Neural cell (in vitro differentiated cells): ENCODE results near the gene FAM227B. TPM values are rescaled to one million over a fixed set of nuclear protein-coding genes. Genes with fewer than 3 reads are reported as not detected.
"Not testable (repeated sequence)": the region's sequence is repeated elsewhere in the genome, so short reads cannot be mapped to it uniquely, and the experiment has no call there.

Source experiments
- H2AFZ ChIP-seq: fragments of 200-600, 300-800 bp; sonication (generic), shearing (Covaris generic); 2 replicates; pipeline ENCODE4 v1.6.0; 2014; ENCODE audit warnings: low read depth, mild to moderate bottlenecking, antibody characterized with exemption, low read length, moderate library complexity
- H3F3A ChIP-seq: fragments of 200-600 bp; shearing (Covaris generic); 2 replicates; pipeline ENCODE4 v1.6.1; 2016; ENCODE audit warnings: mild to moderate bottlenecking, moderate library complexity, mixed read lengths, antibody characterized with exemption, low read length; ENCODE audit not compliant: insufficient read depth, poor library complexity, severe bottlenecking
- H3K27ac ChIP-seq: fragments of 200-600, 300-800 bp; sonication (generic), shearing (Covaris generic); 2 replicates; pipeline ENCODE4 v1.5.1; 2014; ENCODE audit warnings: mild to moderate bottlenecking, low read length, moderate library complexity
- H3K27me3 ChIP-seq: fragments of 300-800, 200-600 bp; sonication (generic), shearing (Covaris generic); 2 replicates; pipeline ENCODE4 v1.6.0; 2014; ENCODE audit warnings: mild to moderate bottlenecking, low read depth, low read length, moderate library complexity; ENCODE audit not compliant: insufficient read depth
- H3K36me3 ChIP-seq: fragments of 300-800, 200-600 bp; sonication (generic), shearing (Covaris generic); 2 replicates; pipeline ENCODE4 v1.5.1; 2014; ENCODE audit warnings: mild to moderate bottlenecking, antibody characterized with exemption, low read length, moderate library complexity; ENCODE audit not compliant: insufficient read depth
- H3K4me2 ChIP-seq: fragments of 300-800, 200-600 bp; sonication (generic), shearing (Covaris generic); 2 replicates; pipeline ENCODE4 v1.6.0; 2014; ENCODE audit warnings: mild to moderate bottlenecking, low read length
- H3K4me3 ChIP-seq: fragments of 300-800, 200-600 bp; sonication (generic), shearing (Covaris generic); 2 replicates; pipeline ENCODE4 v1.5.1; 2014; ENCODE audit warnings: mild to moderate bottlenecking, low read length, moderate library complexity
- H3K79me2 ChIP-seq: fragments of 200-600 bp; shearing (Covaris generic); replicated peaks from 2 replicates; pipeline ENCODE4 v1.6.0; 2014; ENCODE audit warnings: mild to moderate bottlenecking, low read length, moderate library complexity; ENCODE audit not compliant: insufficient read depth
- H3K9ac ChIP-seq: fragments of 300-800, 200-600 bp; sonication (generic), shearing (Covaris generic); 2 replicates; pipeline ENCODE4 v1.6.1; 2016; ENCODE audit warnings: mild to moderate bottlenecking, low read length, mixed read lengths
- H3K9me2 ChIP-seq: fragments of 200-600 bp; shearing (Covaris generic); 2 replicates; pipeline ENCODE4 v1.6.1; 2016; ENCODE audit warnings: mild to moderate bottlenecking, low read length, mixed read lengths; ENCODE audit not compliant: insufficient read depth
- H3K9me3 ChIP-seq: fragments of 200-600, 300-800 bp; sonication (generic), shearing (Covaris generic); 2 replicates; pipeline ENCODE4 v1.6.1; 2016; ENCODE audit warnings: mild to moderate bottlenecking, mixed run types, low read length, moderate library complexity, mixed read lengths
- H4K20me1 ChIP-seq: fragments of 200-600 bp; shearing (Covaris generic); 2 replicates; pipeline ENCODE4 v1.6.1; 2016; ENCODE audit warnings: mild to moderate bottlenecking, mixed run types; ENCODE audit not compliant: insufficient read depth
- EP300 ChIP-seq: fragments of 450-650 bp; conservative IDR thresholded peaks from 2 replicates; pipeline ENCODE4 v1.6.1; 2014; ENCODE audit warnings: antibody characterized with exemption, mild to moderate bottlenecking, moderate library complexity; ENCODE audit not compliant: poor library complexity, severe bottlenecking
- EZH2 ChIP-seq: fragments of 200-600, 300-800 bp; shearing (Covaris generic), sonication (generic); IDR thresholded peaks from 2 replicates; pipeline ENCODE4 v1.6.1; 2014; ENCODE audit warnings: antibody characterized with exemption, low read length, borderline replicate concordance, mild to moderate bottlenecking; ENCODE audit not compliant: insufficient read depth, poor library complexity, severe bottlenecking
- MXI1 ChIP-seq: fragments of 450-650 bp; conservative IDR thresholded peaks from 2 replicates; pipeline ENCODE4 v1.6.1; 2014; ENCODE audit warnings: antibody characterized with exemption, mild to moderate bottlenecking; ENCODE audit not compliant: poor library complexity, severe bottlenecking
- POLR2AphosphoS5 ChIP-seq: IDR thresholded peaks from 2 replicates; pipeline ENCODE4 v1.6.1; 2012
- RAD21 ChIP-seq: fragments of 450-650 bp; conservative IDR thresholded peaks from 2 replicates; pipeline ENCODE4 v1.6.1; 2014; ENCODE audit warnings: antibody characterized with exemption, mild to moderate bottlenecking, moderate library complexity
- SMC3 ChIP-seq: fragments of 450-650 bp; conservative IDR thresholded peaks from 2 replicates; pipeline ENCODE4 v1.6.1; 2014; ENCODE audit warnings: antibody characterized with exemption, mild to moderate bottlenecking, moderate library complexity; ENCODE audit not compliant: poor library complexity
- TAF1 ChIP-seq: IDR thresholded peaks from 2 replicates; pipeline ENCODE4 v1.6.1; 2012; ENCODE audit warnings: low read depth
- polyA plus RNA-seq: library from polyadenylated mRNA; depleted of rRNA; stranded (reverse); fragments of >200 nt; gene quantifications from 2 replicates; pipeline ENCODE4 v1.2.3, GENCODE V29; 2014
- TF ChIP-seq, protein P1 (sequence below): fragments of 450-650 bp; IDR thresholded peaks from 2 replicates; pipeline ENCODE4 v1.5.1; 2014; ENCODE audit warnings: antibody characterized with exemption, mild to moderate bottlenecking, moderate library complexity; ENCODE audit not compliant: poor library complexity, severe bottlenecking
- TF ChIP-seq, protein P2 (sequence below): IDR thresholded peaks from 2 replicates; pipeline ENCODE4 v1.6.1; 2012; ENCODE audit warnings: borderline replicate concordance

FAM227B gene
- polyA plus RNA-seq, 1 donor from 2014 or later: 0.88 TPM

GRCh38 chr15:49366496-49366895 is 254.1 kb downstream of the FAM227B start:
- no peaks in the 10 kb centered on the region for H3K79me2 ChIP-seq
- H4K20me1 ChIP-seq: no peaks in the 10 kb centered on the region
- TF ChIP-seq MXI1: no peak
- TF ChIP-seq POLR2AphosphoS5: no peak
- TF ChIP-seq, protein P1, sequence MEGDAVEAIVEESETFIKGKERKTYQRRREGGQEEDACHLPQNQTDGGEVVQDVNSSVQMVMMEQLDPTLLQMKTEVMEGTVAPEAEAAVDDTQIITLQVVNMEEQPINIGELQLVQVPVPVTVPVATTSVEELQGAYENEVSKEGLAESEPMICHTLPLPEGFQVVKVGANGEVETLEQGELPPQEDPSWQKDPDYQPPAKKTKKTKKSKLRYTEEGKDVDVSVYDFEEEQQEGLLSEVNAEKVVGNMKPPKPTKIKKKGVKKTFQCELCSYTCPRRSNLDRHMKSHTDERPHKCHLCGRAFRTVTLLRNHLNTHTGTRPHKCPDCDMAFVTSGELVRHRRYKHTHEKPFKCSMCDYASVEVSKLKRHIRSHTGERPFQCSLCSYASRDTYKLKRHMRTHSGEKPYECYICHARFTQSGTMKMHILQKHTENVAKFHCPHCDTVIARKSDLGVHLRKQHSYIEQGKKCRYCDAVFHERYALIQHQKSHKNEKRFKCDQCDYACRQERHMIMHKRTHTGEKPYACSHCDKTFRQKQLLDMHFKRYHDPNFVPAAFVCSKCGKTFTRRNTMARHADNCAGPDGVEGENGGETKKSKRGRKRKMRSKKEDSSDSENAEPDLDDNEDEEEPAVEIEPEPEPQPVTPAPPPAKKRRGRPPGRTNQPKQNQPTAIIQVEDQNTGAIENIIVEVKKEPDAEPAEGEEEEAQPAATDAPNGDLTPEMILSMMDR: no peak
- TF ChIP-seq, protein P2, sequence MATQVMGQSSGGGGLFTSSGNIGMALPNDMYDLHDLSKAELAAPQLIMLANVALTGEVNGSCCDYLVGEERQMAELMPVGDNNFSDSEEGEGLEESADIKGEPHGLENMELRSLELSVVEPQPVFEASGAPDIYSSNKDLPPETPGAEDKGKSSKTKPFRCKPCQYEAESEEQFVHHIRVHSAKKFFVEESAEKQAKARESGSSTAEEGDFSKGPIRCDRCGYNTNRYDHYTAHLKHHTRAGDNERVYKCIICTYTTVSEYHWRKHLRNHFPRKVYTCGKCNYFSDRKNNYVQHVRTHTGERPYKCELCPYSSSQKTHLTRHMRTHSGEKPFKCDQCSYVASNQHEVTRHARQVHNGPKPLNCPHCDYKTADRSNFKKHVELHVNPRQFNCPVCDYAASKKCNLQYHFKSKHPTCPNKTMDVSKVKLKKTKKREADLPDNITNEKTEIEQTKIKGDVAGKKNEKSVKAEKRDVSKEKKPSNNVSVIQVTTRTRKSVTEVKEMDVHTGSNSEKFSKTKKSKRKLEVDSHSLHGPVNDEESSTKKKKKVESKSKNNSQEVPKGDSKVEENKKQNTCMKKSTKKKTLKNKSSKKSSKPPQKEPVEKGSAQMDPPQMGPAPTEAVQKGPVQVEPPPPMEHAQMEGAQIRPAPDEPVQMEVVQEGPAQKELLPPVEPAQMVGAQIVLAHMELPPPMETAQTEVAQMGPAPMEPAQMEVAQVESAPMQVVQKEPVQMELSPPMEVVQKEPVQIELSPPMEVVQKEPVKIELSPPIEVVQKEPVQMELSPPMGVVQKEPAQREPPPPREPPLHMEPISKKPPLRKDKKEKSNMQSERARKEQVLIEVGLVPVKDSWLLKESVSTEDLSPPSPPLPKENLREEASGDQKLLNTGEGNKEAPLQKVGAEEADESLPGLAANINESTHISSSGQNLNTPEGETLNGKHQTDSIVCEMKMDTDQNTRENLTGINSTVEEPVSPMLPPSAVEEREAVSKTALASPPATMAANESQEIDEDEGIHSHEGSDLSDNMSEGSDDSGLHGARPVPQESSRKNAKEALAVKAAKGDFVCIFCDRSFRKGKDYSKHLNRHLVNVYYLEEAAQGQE: no peak
- TF ChIP-seq TAF1: no peak
- TF ChIP-seq RAD21: no peak
- no peak for TF ChIP-seq EZH2
- TF ChIP-seq SMC3: no peak
- no peak for TF ChIP-seq EP300
- H3K9ac ChIP-seq: no peak overlapping the region
- H3K4me3 ChIP-seq: no peak overlapping the region
- H2AFZ ChIP-seq: no peak overlapping the region
- no peak overlapping the region for H3K4me2 ChIP-seq
- H3K9me3 ChIP-seq: no peaks in the 10 kb centered on the region
- H3K9me2 ChIP-seq: no peaks in the 10 kb centered on the region
- no peaks in the 10 kb centered on the region for H3K36me3 ChIP-seq
- no peaks in the 10 kb centered on the region for H3F3A ChIP-seq
- H3K27ac ChIP-seq: no peak overlapping the region
- no peaks in the 10 kb centered on the region for H3K27me3 ChIP-seq

- Histone ChIP-seq H3K4me2 (no peak overlapping the region), H3K27me3 (no peaks in the 10 kb centered on the region), H3K79me2 (no peaks in the 10 kb centered on the region), H3K27ac (no peak overlapping the region), H3K9ac (no peak overlapping the region), H2AFZ (no peak overlapping the region), H3K9me3 (no peaks in the 10 kb centered on the region), H4K20me1 (no peaks in the 10 kb centered on the region), H3K9me2 (no peaks in the 10 kb centered on the region), H3K36me3 (no peaks in the 10 kb centered on the region), H3F3A (no peaks in the 10 kb centered on the region), H3K4me3 (no peak overlapping the region)
- no peak for TF ChIP-seq RAD21
- no peak for TF ChIP-seq POLR2AphosphoS5
- TF ChIP-seq MXI1: no peak
- TF ChIP-seq, protein P1: no peak
- TF ChIP-seq EZH2: no peak
- TF ChIP-seq EP300: no peak
- TF ChIP-seq, protein P2: no peak
These were observed 259.2 kb downstream of the FAM227B start for GRCh38 chr15:49361370-49361769.

GRCh38 chr15:49354439-49354838 is 266.2 kb downstream of the FAM227B start:
- H4K20me1 ChIP-seq, H3K4me3 ChIP-seq, H3F3A ChIP-seq, H3K79me2 ChIP-seq, H3K9ac ChIP-seq, H3K4me2 ChIP-seq, H3K27me3 ChIP-seq, H3K36me3 ChIP-seq, H2AFZ ChIP-seq, H3K9me2 ChIP-seq, H3K9me3 ChIP-seq, H3K27ac ChIP-seq: not testable (repeated sequence)
